HG03442 (cell line): ENCODE measurements around the gene LRRC8A.

ENCODE experiments used
- ATAC-seq: cut with Tn5 transposase; IDR thresholded peaks from one replicate; pipeline ENCODE4 v1.9.1; 2021; ENCODE audit warnings: mild to moderate bottlenecking, moderate library complexity; ENCODE audit not compliant: unreplicated experiment

Gene LRRC8A

GRCh38 chr9:128901379-128901778, 19.4 kb downstream of the LRRC8A start:
- no peak for ATAC-seq

GRCh38 chr9:128901822-128902221, 19.9 kb downstream of the LRRC8A start:
- no peak for ATAC-seq

GRCh38 chr9:128902351-128903078, 20.6 kb downstream of the LRRC8A start:
- peak; percentile 81 for ATAC-seq

GRCh38 chr9:128903079-128903461, 21.1 kb downstream of the LRRC8A start:
- ATAC-seq = no peak

GRCh38 chr9:128903871-128904620, 22.1 kb downstream of the LRRC8A start:
- ATAC-seq = no peak

DNA sequence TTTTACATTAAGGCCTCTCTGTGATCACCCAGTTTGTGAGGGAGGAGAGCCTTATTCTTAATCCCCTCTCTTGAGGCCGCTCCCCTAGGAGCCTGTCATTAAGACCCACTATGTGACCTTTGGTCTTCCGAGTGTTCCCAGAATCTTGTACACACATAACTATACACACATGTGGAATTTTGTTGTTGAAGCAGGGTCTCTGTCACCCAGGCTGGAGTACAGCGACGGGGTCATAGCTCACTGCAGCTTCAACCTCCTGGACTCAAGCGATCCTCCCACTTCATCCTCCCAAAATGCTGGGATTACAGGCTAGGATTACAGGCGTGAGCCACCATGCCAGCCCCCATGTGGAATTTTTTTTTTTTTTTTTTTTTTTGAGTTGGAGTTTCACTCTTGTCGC, 24.0 kb downstream of the LRRC8A start:
- ATAC-seq = no peak

GRCh38 chr9:128906741-128907140, 24.8 kb downstream of the LRRC8A start:
- ATAC-seq = no peak

DNA sequence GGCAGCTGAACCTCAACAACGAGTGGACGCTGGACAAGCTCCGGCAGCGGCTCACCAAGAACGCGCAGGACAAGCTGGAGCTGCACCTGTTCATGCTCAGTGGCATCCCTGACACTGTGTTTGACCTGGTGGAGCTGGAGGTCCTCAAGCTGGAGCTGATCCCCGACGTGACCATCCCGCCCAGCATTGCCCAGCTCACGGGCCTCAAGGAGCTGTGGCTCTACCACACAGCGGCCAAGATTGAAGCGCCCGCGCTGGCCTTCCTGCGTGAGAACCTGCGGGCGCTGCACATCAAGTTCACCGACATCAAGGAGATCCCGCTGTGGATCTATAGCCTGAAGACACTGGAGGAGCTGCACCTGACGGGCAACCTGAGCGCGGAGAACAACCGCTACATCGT, 26.4 kb downstream of the LRRC8A start:
- ATAC-seq = no peak

DNA sequence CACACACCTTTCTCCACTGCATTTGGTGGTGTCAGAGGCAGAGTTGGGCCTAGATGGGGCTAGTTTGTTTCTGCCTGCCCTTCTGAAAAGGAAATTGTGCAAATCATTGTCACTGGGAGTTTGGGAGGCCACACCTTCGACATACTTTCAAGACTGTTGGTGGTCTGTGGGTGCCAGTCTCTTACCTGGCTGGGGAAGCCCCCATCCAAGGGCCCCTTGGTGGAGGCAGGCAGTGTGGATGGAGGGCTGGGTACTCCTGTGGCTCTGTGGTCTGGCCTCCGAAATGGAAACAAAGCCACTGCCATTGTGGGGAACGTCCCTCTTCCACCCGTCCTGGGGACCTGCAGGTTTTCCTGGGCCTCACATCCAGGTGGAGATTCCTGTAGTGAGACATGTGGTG, 27.9 kb downstream of the LRRC8A start:
- ATAC-seq = no peak

GRCh38 chr9:128910906-128911305, 29.0 kb downstream of the LRRC8A start:
- no peak for ATAC-seq

DNA sequence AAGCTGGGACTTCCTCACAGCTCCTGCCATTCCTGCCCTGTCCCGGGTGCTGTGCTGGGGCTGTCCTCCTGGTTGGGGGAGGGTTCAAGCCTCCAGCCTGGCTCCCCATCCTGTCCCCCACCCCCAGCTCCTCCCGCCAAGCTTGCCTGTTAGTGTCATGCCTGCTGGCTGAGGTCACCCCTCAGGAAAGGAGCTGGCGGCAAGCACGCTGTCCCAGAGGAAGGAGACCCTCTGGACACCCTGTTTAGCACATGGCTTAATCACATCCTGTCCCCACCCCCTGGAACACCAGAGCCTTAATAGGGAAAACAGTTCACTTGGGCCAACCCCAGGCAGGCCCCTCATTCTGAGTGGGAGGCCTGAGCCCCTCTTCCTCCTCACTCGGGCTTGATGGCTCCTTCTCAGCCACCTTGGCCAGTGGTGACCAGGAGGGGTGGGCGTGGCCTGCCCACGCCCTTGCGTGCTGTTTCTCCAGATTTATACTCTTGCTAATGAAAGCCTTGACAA, 29.6 kb downstream of the LRRC8A start:
- no peak for ATAC-seq

DNA sequence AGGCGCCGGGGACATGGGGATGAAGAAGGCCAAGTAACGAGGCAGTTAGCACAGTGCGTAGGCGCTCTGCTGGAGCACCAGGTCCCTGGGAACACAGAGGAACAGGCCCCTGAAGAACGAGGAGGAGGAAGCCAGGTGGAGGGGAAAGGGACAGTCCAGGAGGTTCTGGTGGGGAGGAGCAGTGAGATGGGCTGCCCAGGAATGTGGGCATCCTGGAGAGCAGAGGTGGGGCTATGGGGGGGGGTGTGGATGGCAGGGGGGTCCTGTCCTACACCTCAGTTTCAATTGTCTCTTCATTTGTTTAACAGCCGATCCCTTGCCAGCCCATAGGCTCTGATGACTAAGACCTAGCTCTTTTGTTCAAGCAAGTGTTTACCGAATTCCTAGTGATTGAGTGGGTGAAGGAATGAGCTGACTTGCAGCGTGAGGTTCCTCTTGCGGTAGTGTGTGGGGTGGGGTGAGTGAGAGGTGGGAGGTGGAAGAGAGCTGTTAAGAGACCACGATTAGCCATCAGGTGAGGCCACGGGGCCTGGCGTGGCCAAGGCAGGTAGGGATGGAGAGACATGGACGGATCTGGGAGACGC, 30.4 kb downstream of the LRRC8A start:
- ATAC-seq = no peak

GRCh38 chr9:128913048-128913900, 31.3 kb downstream of the LRRC8A start:
- ATAC-seq = no peak

DNA sequence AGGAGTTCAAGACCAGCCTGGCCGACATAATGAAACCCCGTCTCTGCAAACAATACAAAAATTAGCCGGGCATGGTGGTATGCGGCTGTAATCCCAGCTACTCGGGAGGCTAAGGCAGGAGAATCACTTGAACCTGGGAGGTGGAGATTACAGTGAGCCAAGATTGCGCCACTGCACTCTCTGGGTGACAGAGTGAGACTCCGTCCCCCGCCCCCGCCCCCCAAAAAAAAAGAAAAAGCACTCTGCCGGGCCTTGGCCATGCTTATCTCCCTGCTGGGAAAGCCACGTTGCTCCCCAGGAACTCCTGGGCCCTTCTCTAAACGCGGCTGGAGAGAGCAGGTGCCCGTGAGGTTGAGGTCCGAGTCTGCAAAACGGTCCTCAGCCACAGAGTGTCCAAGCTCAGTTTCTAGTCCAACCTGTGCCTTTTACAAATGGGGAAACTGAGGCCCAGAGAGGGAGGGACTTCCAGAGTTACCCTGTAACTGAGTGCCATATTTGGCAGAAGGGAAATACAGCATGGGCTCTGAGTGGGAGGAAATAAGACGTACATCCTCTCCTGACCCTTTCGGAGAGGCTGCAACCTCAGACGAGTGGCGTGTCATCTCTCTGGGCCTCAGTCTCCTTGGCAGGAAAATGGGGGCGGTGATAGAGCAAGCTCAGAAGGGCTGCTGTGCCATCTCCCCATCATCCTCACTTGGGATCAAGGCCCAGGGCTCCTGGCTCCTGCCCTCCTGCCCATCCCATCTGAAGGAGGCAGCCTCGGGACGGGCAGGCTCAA, 32.3 kb downstream of the LRRC8A start:
- no peak for ATAC-seq

DNA sequence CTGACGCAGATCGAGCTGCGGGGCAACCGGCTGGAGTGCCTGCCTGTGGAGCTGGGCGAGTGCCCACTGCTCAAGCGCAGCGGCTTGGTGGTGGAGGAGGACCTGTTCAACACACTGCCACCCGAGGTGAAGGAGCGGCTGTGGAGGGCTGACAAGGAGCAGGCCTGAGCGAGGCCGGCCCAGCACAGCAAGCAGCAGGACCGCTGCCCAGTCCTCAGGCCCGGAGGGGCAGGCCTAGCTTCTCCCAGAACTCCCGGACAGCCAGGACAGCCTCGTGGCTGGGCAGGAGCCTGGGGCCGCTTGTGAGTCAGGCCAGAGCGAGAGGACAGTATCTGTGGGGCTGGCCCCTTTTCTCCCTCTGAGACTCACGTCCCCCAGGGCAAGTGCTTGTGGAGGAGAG, 34.3 kb downstream of the LRRC8A start:
- no peak for ATAC-seq

DNA sequence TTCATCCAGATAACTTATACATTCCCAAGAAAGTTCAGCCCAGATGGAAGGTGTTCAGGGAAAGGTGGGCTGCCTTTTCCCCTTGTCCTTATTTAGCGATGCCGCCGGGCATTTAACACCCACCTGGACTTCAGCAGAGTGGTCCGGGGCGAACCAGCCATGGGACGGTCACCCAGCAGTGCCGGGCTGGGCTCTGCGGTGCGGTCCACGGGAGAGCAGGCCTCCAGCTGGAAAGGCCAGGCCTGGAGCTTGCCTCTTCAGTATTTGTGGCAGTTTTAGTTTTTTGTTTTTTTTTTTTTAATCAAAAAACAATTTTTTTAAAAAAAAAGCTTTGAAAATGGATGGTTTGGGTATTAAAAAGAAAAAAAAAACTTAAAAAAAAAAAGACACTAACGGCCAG, 34.8 kb downstream of the LRRC8A start:
- no peak for ATAC-seq

- ATAC-seq = no peak
These were observed 35.4 kb downstream of the LRRC8A start for GRCh38 chr9:128917151-128917849.

DNA sequence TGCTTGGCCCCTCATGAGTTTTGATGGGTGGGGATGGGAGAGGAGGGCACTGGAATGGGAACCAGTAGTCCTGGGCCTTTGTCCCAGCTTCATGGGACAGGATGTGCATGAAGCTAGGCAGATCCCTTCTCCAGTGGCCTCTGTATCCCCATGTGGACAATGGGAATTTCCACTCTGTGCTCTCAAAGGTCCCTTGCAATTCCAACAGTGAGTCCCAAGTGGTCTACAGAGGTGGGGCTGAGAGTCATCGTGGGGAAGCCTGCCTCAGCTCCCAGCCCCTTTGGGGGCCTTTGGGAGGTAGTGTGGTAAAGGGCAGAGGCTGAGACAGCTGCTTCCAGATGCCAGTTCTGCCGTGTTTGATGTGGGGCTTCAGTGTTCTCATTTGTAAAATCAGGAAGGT, 37.0 kb downstream of the LRRC8A start:
- ATAC-seq = no peak

DNA sequence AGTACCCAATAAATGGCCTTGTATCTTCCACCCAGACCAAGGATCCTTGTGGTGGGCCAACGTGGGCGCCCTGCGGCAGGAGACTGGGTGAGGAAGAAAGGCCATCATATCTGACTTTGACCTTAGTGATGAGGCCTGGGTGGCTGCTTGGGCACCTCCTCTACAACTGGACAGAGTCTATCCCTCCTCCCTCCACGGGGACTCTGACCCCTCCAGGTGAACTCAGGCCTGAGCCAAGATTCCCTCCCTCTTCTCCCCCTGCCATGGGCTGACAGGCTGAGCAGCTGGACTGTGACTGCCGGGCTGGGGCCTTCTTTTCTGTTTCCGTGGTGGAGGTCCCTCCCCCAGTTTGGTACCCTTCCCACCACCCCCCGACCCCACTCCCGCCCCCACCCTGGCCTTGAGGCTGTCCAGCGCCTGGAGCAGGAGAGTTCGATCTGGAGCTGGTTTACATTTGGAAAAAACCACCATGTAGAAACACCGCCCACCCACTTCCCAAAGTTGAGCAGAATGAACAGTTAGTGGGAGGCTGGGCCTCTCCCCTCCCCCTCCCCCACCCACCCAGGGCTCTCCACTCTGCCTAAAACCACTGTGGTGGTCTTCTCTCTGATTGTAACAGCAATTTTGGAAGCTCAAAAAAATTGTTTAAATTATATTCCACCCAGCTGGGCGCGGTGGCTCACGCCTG, 37.6 kb downstream of the LRRC8A start:
- ATAC-seq = no peak
